Astrocyte of the hippocampus (primary cell): ENCODE measurements around the gene LRFN3.
"Not testable (repeated sequence)": the region's sequence is repeated elsewhere in the genome, so short reads cannot be mapped to it uniquely, and the experiment has no call there.

ENCODE experiments used
- DNase-seq: peaks from one replicate; pipeline ENCODE4 v3.0.0; 2011; ENCODE audit warnings: low read depth, low spot score

The LRFN3 gene

GRCh38 chr19:35939307-35940077 lies 3.3 kb downstream of the LRFN3 start:
- DNase-seq: no peak

- DNase-seq: no peak
Observed at GRCh38 chr19:35940078-35940775, 4.1 kb downstream of the LRFN3 start.

GRCh38 chr19:35940839-35941238 lies 4.7 kb downstream of the LRFN3 start:
- DNase-seq: no peak

GRCh38 chr19:35942235-35942634 lies 6.1 kb downstream of the LRFN3 start:
- no peak for DNase-seq

- DNase-seq: no peak
Observed at GRCh38 chr19:35943321-35944301, 7.4 kb downstream of the LRFN3 start.

GRCh38 chr19:35944556-35944955 lies 8.4 kb downstream of the LRFN3 start:
- DNase-seq: no peak

GRCh38 chr19:35945121-35945790 lies 9.1 kb downstream of the LRFN3 start:
- DNase-seq: no peak

- no peak for DNase-seq
Observed at GRCh38 chr19:35946203-35946602, 10.0 kb downstream of the LRFN3 start.

GRCh38 chr19:35949131-35949530 lies 13.0 kb downstream of the LRFN3 start:
- no peak for DNase-seq

GRCh38 chr19:35955881-35956634 lies 19.9 kb downstream of the LRFN3 start:
- no peak for DNase-seq

- not testable (repeated sequence) for DNase-seq
Observed at GRCh38 chr19:35957411-35957810, 21.2 kb downstream of the LRFN3 start.

- no peak for DNase-seq
Observed at GRCh38 chr19:35958660-35959039, 22.5 kb downstream of the LRFN3 start.

GRCh38 chr19:35959040-35959967 lies 23.1 kb downstream of the LRFN3 start:
- peak; percentile 26 for DNase-seq

- no peak for DNase-seq
Observed at GRCh38 chr19:35959968-35960320, 23.8 kb downstream of the LRFN3 start.

- DNase-seq: no peak
Observed at GRCh38 chr19:35960432-35960972, 24.3 kb downstream of the LRFN3 start.

- peak; percentile 85 for DNase-seq
Observed at GRCh38 chr19:35963514-35963913, 27.3 kb downstream of the LRFN3 start.

GRCh38 chr19:35966771-35967170 lies 30.6 kb downstream of the LRFN3 start:
- no peak for DNase-seq

GRCh38 chr19:35973487-35973886 lies 37.3 kb downstream of the LRFN3 start:
- no peak for DNase-seq

- peak; percentile 61 for DNase-seq
Observed at GRCh38 chr19:35975608-35976214, 39.5 kb downstream of the LRFN3 start.
